CD8-positive, alpha-beta memory T cell (primary cell): ENCODE data around the gene URAD. TPM values are rescaled to one million over a fixed set of nuclear protein-coding genes. Genes with fewer than 3 reads are reported as not detected.
A peak's percentile ranks its signal among the peaks of the same experiment; 100 is the strongest.
"Not testable (repeated sequence)": the region's sequence is repeated elsewhere in the genome, so short reads cannot be mapped to it uniquely, and the experiment has no call there.

Experiments used
- CTCF ChIA-PET: fragments of 350-600 bp; sonication (Branson Sonifier 250); formaldehyde crosslinking; loops from one replicate; lab custom pipeline; 2021; ENCODE audit warnings: antibody characterized with exemption; lab: Charles Lee
- POLR2A ChIA-PET: fragments of 350-600 bp; sonication (Branson Sonifier 250); formaldehyde crosslinking; loops from one replicate; lab custom pipeline; 2021; ENCODE audit warnings: antibody characterized with exemption; lab: Charles Lee
- DNase-seq, 5 donors: peaks; one replicate each; pipeline versions ENCODE4 v3.0.0 to v3.0.0-alpha.2; 2020 to 2022; ENCODE audit warnings: mixed read lengths in 1 of 5
- H3K27ac ChIP-seq: one replicate; pipeline ENCODE4 v1.7.0; 2013; ENCODE audit warnings: low read depth, mild to moderate bottlenecking, low read length, moderate library complexity
- H3K27me3 ChIP-seq: 2 replicates; pipeline ENCODE4 v1.7.0; 2013; ENCODE audit warnings: low read length, mild to moderate bottlenecking; ENCODE audit not compliant: insufficient read depth, poor library complexity, severe bottlenecking
- H3K36me3 ChIP-seq: 2 replicates; pipeline ENCODE4 v1.7.0; 2013; ENCODE audit warnings: mild to moderate bottlenecking, low read length, moderate library complexity; ENCODE audit not compliant: insufficient read depth
- H3K4me1 ChIP-seq: 2 replicates; pipeline ENCODE4 v1.7.0; 2013; ENCODE audit warnings: mild to moderate bottlenecking, low read length, moderate library complexity; ENCODE audit not compliant: insufficient read depth
- H3K4me3 ChIP-seq: 2 replicates; pipeline ENCODE4 v1.7.0; 2013; ENCODE audit warnings: mild to moderate bottlenecking, low read length
- H3K9me3 ChIP-seq: 2 replicates; pipeline ENCODE4 v1.7.0; 2013; ENCODE audit warnings: mild to moderate bottlenecking, low read length
- H3K27ac Mint-ChIP-seq, 8 donors: one replicate each; pipeline ENCODE4 v1.8.0; 2020 to 2021; ENCODE audit warnings: mixed read lengths in 8 of 8, mild to moderate bottlenecking in 6 of 8, inconsistent platforms in 3 of 8, moderate library complexity in 3 of 8
- H3K27me3 Mint-ChIP-seq, 2 donors: one replicate each; pipeline ENCODE4 v1.8.0; 2020 to 2021; ENCODE audit warnings: mixed read lengths in 2 of 2, mild to moderate bottlenecking in 1 of 2, moderate library complexity in 1 of 2
- H3K36me3 Mint-ChIP-seq, 3 donors: one replicate each; pipeline ENCODE4 v1.8.0; 2020 to 2021; ENCODE audit warnings: mixed read lengths in 3 of 3, inconsistent platforms in 1 of 3, mild to moderate bottlenecking in 1 of 3
- H3K4me1 Mint-ChIP-seq, 3 donors: one replicate each; pipeline ENCODE4 v1.8.0; 2020 to 2021; ENCODE audit warnings: mixed read lengths in 3 of 3, inconsistent platforms in 1 of 3, mild to moderate bottlenecking in 1 of 3
- H3K4me3 Mint-ChIP-seq, 7 donors: one replicate each; pipeline ENCODE4 v1.8.0; 2020 to 2021; ENCODE audit warnings: mixed read lengths in 7 of 7, mild to moderate bottlenecking in 6 of 7, moderate library complexity in 4 of 7, inconsistent platforms in 2 of 7
- H3K9me3 Mint-ChIP-seq, 5 donors: one replicate each; pipeline ENCODE4 v1.8.0; 2020 to 2022; ENCODE audit warnings: mixed read lengths in 5 of 5, mild to moderate bottlenecking in 3 of 5, moderate library complexity in 2 of 5, inconsistent platforms in 1 of 5
- polyA plus RNA-seq: library from polyadenylated mRNA; unstranded; fragments of 300-500 nt; fragmentation: Illumina TruSeq; gene quantifications from one replicate; pipeline ENCODE4 v1.2.3, GENCODE V29; 2021
- total RNA-seq, 2 experiments: library from RNA; stranded (reverse); gene quantifications; one replicate each; pipeline ENCODE4 v1.2.3, GENCODE V29; 2021

Gene URAD, protein sequence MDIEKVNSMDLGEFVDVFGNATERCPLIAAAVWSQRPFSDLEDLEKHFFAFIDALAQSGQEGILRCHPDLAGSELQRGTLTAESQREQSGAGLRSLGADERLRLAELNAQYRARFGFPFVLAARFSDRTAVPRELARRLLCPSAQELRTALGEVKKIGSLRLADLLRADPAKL
- total RNA-seq (not detected), polyA plus RNA-seq (not detected)

GRCh38 chr13:27988520-27988919 lies at the start of gene URAD:
TSS of gene URAD (minus strand) at chr13:27988693. CDS start at chr13:27988637, 56 bp downstream.
- CTCF ChIA-PET = interaction anchor here (0.9 to 8.6 kb wide), 4 partner anchors 10 to 627 kb away, joined by 3 to 75 read pairs (median 4); no protein-coding TSS in a partner anchor
- DNase-seq = no peak
- Histone ChIP-seq H3K36me3 (no peaks in the 10 kb centered on the region), H3K4me1 (no peaks in the 10 kb centered on the region), H3K27ac (no peak within 1 kb of the TSS), H3K4me3 (no peak within 1 kb of the TSS), H3K27me3 (peaks cover 6% of the 10 kb centered on the region), H3K9me3 (no peaks in the 10 kb centered on the region)
- Mint-ChIP-seq H3K27ac (no peak within 1 kb of the TSS), H3K4me1 (no peaks in the 10 kb centered on the region), H3K9me3 (no peaks in the 10 kb centered on the region), H3K4me3 (no peak within 1 kb of the TSS), H3K36me3 (no peaks in the 10 kb centered on the region), H3K27me3 (peaks cover 14 to 31% of the 10 kb centered on the region in 2 donors)
- POLR2A ChIA-PET = no interaction called here

DNA sequence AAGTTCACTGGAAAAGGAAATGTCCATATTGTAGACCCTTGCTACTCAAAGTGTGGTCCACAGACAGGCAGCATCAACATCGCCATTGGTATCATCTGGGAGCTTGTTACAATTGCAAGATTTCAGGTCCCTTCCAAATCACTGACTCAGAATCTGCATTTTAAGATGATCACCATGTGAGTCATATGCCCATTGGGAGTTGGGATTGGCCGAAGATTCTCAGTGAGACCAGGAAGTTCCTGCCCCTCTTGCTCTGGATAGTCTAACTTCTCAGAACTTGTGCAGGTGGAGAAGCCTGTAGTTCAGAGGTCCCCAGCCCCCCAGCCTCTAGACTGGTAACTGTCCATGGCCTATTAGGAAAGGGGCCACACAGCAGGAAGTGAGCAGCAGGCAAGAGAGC lies 48.9 kb upstream of the URAD start:
- no peaks in the 10 kb centered on the region for H3K4me1 Mint-ChIP-seq
- DNase-seq = no peak
- H3K9me3 ChIP-seq = no peaks in the 10 kb centered on the region
- H3K27me3 Mint-ChIP-seq = peaks cover 26 to 41% of the 10 kb centered on the region in 2 donors
- H3K27ac ChIP-seq = no peak overlapping the region
- ChIA-PET CTCF (no interaction called here), POLR2A (no interaction called here)
- H3K27ac Mint-ChIP-seq = no peak overlapping the region
- no peaks in the 10 kb centered on the region for H3K9me3 Mint-ChIP-seq
- H3K4me1 ChIP-seq = no peaks in the 10 kb centered on the region
- H3K36me3 Mint-ChIP-seq = no peaks in the 10 kb centered on the region
- H3K4me3 Mint-ChIP-seq = no peak overlapping the region
- no peak overlapping the region for H3K4me3 ChIP-seq
- H3K36me3 ChIP-seq = no peaks in the 10 kb centered on the region
- H3K27me3 ChIP-seq = no peaks in the 10 kb centered on the region

DNA sequence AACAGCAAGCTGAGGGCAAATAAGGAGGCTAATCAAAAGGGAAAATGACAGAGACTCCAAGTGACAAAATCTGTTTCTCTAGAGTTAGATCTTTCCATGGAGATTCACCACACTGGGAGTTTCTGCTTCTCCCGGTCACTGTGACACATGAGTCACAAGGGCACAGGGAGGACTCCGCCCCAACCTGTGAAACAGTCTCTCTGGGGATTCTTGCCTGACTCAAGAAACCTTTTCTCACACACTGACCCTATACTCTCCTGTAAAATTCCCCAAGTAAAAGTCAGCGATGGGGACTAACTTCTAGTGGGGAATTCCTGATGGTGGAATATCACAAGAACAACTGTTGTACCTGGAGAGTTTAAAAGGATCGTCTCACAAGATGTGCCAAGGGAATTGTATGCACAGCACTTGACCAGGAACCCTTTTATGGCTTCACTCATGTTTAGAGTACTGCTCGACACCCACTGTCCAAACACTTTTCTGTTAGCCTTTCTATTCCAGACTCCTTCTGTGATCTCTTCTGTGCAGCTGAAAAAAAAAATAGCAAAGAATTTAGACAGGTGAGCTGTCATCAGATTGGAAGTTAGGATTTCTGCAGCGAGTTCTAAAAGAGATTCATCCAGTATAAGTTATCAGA lies 46.8 kb upstream of the URAD start:
- ChIA-PET CTCF (no interaction called here), POLR2A (interaction anchor here (0.6 kb wide), 1 partner anchor 103 kb away, joined by 5 read pairs; the partner anchor contains the start of gene PAN3)
- Mint-ChIP-seq H3K27me3 (peaks cover 19 to 42% of the 10 kb centered on the region in 2 donors), H3K9me3 (no peaks in the 10 kb centered on the region), H3K27ac (no peak overlapping the region), H3K4me1 (no peaks in the 10 kb centered on the region), H3K36me3 (no peaks in the 10 kb centered on the region), H3K4me3 (no peak overlapping the region)
- no peaks in the 10 kb centered on the region for H3K36me3 ChIP-seq
- H3K27me3 ChIP-seq = no peaks in the 10 kb centered on the region
- DNase-seq = no peak
- no peak overlapping the region for H3K27ac ChIP-seq
- H3K9me3 ChIP-seq = no peaks in the 10 kb centered on the region
- H3K4me3 ChIP-seq = no peak overlapping the region
- no peaks in the 10 kb centered on the region for H3K4me1 ChIP-seq

GRCh38 chr13:28033894-28034655 lies 45.6 kb upstream of the URAD start:
- ChIA-PET CTCF (no interaction called here), POLR2A (no interaction called here)
- DNase-seq = no peak
- Histone ChIP-seq H3K36me3 (no peaks in the 10 kb centered on the region), H3K27me3 (no peaks in the 10 kb centered on the region), H3K9me3 (no peaks in the 10 kb centered on the region), H3K27ac (no peak overlapping the region), H3K4me1 (no peaks in the 10 kb centered on the region), H3K4me3 (no peak overlapping the region)
- Mint-ChIP-seq H3K36me3 (no peaks in the 10 kb centered on the region), H3K9me3 (no peaks in the 10 kb centered on the region), H3K4me1 (no peaks in the 10 kb centered on the region), H3K4me3 (no peak overlapping the region), H3K27me3 (peaks cover 22 to 47% of the 10 kb centered on the region in 2 donors), H3K27ac (no peak overlapping the region)

GRCh38 chr13:28032438-28032837 lies 43.9 kb upstream of the URAD start:
- H3K9me3 ChIP-seq, H3K27me3 ChIP-seq, H3K27ac ChIP-seq, H3K4me1 ChIP-seq, H3K36me3 ChIP-seq, H3K27ac Mint-ChIP-seq, H3K36me3 Mint-ChIP-seq, H3K4me3 Mint-ChIP-seq, POLR2A ChIA-PET, H3K4me1 Mint-ChIP-seq, H3K4me3 ChIP-seq, H3K9me3 Mint-ChIP-seq, DNase-seq: not testable (repeated sequence)
- CTCF ChIA-PET = interaction anchor here (1.1 kb wide), 1 partner anchor 8 kb away, joined by 3 read pairs; no protein-coding TSS in a partner anchor
- H3K27me3 Mint-ChIP-seq = peaks cover 25 to 42% of the 10 kb centered on the region in 2 donors

GRCh38 chr13:28031896-28032288 lies 43.4 kb upstream of the URAD start:
- H3K4me1 ChIP-seq = no peaks in the 10 kb centered on the region
- peaks cover 0 to 11% (median 6%) of the 10 kb centered on the region in 3 donors for H3K4me1 Mint-ChIP-seq
- no peaks in the 10 kb centered on the region for H3K9me3 ChIP-seq
- POLR2A ChIA-PET = no interaction called here
- DNase-seq = no peak
- no peaks in the 10 kb centered on the region for H3K9me3 Mint-ChIP-seq
- H3K4me3 ChIP-seq = no peak overlapping the region
- CTCF ChIA-PET = interaction anchor here (1.1 kb wide), 1 partner anchor 9 kb away, joined by 3 read pairs; no protein-coding TSS in a partner anchor
- no peaks in the 10 kb centered on the region for H3K36me3 Mint-ChIP-seq
- peaks cover 21 to 45% of the 10 kb centered on the region in 2 donors for H3K27me3 Mint-ChIP-seq
- no peak overlapping the region for H3K4me3 Mint-ChIP-seq
- no peaks in the 10 kb centered on the region for H3K27me3 ChIP-seq
- H3K27ac ChIP-seq = no peak overlapping the region
- H3K36me3 ChIP-seq = no peaks in the 10 kb centered on the region
- H3K27ac Mint-ChIP-seq = peak overlapping the region in 1 of 8 donors; percentile 52

- H3K36me3 Mint-ChIP-seq = no peaks in the 10 kb centered on the region
- no peak overlapping the region for H3K4me3 Mint-ChIP-seq
- peaks cover 21 to 48% of the 10 kb centered on the region in 2 donors for H3K27me3 Mint-ChIP-seq
- ChIA-PET POLR2A (no interaction called here), CTCF (interaction anchor here (0.9 kb wide), 1 partner anchor 20 kb away, joined by 3 read pairs; no protein-coding TSS in a partner anchor)
- DNase-seq = no peak
- no peaks in the 10 kb centered on the region for H3K27me3 ChIP-seq
- no peak overlapping the region for H3K4me3 ChIP-seq
- no peaks in the 10 kb centered on the region for H3K9me3 Mint-ChIP-seq
- no peaks in the 10 kb centered on the region for H3K36me3 ChIP-seq
- no peak overlapping the region for H3K27ac ChIP-seq
- no peaks in the 10 kb centered on the region for H3K4me1 ChIP-seq
- peak overlapping the region in 1 of 8 donors; percentile 26 for H3K27ac Mint-ChIP-seq
- no peaks in the 10 kb centered on the region for H3K9me3 ChIP-seq
- peaks cover 0 to 11% (median 6%) of the 10 kb centered on the region in 3 donors for H3K4me1 Mint-ChIP-seq
Measured at GRCh38 chr13:28031220-28031895, 42.9 kb upstream of the URAD start.
